GM21786 (cell line): ENCODE measurements around the gene PTH1R.

Experiments used
- ATAC-seq: cut with Tn5 transposase; IDR thresholded peaks from one replicate; pipeline ENCODE4 v1.9.1; 2021; ENCODE audit not compliant: unreplicated experiment

Gene PTH1R

DNA sequence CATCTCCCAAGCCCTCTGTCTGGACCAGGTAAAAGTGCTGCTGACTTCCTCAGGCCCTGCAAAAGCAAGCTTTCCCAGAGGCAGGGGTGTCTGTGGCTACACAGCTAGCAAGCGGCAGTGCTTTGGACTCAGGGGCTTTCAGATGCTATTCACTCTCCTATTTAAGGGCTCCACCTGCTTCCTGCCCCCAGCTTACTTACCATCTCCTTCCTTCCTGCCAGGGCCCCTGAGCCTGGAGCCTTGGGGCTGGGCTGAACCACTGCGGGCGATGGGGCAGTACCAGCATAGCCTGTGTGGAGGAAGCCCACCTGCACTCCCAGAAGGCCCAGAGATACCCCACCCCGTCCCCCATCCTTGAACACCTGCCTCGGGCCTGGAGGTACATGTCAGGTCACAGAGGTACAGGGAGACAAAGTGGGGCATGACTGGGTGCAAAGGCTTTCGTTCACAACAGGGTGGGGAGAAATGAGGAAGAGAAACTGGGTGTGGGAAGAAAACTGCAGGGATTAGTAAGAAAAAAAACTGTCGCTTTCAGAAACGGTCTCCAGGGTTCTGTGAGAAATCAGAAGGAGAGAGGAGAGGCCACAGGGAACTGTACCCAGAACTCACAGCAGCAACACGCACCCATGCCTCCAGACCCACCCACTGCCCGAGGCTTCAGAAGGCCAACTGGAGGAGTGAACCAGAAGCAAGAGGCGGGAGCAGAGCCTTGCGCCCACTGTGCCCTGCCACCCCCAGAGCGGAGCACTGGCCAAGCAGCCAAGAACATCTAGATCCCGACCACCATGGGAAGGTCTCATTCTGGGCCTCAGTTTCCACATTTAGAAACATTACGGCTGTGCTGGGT, 49.6 kb downstream of the PTH1R start:
- ATAC-seq = peak; percentile 47

DNA sequence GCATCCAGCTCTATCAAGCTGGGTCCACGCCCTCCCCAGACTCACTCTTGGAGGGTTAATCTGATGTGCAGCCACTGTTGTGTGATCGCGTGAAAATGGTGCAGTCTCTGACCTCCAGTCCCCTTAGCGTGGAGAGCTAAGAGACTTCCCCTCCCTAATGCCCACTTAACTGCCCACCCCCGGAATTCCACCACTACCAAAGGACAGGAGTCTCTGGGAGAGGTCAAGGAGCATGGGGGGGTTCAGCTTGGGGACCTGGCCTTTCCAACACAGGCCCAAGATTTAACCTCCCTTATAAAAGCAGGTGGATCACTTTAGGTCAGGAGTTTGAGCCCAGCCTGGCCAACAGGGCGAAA, 50.2 kb downstream of the PTH1R start:
- no peak for ATAC-seq

DNA sequence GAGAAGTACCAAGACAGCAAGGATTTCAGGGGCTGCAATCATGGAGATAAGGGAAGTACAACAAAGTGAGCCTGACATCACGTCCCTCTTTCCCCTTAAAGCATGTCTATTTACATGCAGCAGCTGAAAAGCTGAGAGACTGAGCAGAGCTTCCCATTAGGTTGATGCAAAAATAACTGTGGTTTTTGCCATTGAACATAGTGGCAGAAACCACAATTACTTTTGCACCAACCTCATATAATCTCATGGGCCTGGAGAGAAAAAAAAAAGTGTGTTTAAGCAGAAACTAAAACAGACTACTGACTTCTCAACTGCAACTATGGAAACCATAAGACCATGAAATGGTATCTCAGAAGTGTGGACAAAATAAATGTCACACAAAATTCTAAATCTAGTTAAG, 50.8 kb downstream of the PTH1R start:
- ATAC-seq = no peak

DNA sequence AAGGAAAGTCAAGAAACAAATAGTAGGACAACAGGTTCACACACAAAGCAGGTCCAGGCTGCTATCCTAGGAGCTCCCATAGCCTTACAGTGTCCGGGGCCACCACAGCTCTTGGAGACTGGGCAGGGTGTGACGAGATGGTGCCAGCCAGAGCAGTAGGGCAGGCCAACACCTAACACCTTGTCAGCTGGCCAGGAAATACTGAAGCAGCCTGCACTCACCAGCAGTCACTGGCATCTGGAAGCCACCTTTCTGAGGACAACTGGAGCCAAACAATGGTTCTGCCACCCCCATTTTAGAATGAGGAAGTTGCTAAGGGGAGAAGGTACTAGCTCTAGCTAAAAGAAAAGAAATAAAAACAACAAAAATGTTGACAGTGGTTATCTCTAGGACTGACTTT, 51.8 kb downstream of the PTH1R start:
- no peak for ATAC-seq

GRCh38 chr3:46930166-46930944, 52.8 kb downstream of the PTH1R start:
- no peak for ATAC-seq

- no peak for ATAC-seq
These were observed 53.5 kb downstream of the PTH1R start for GRCh38 chr3:46930945-46931403.

GRCh38 chr3:46931631-46932331, 54.3 kb downstream of the PTH1R start:
- no peak for ATAC-seq

GRCh38 chr3:46932455-46933225, 55.1 kb downstream of the PTH1R start:
- ATAC-seq = no peak

- no peak for ATAC-seq
These were observed 55.7 kb downstream of the PTH1R start for GRCh38 chr3:46933261-46933660.

- ATAC-seq = no peak
These were observed 56.6 kb downstream of the PTH1R start for GRCh38 chr3:46934072-46934471.

- ATAC-seq = no peak
These were observed 57.1 kb downstream of the PTH1R start for GRCh38 chr3:46934498-46935167.

DNA sequence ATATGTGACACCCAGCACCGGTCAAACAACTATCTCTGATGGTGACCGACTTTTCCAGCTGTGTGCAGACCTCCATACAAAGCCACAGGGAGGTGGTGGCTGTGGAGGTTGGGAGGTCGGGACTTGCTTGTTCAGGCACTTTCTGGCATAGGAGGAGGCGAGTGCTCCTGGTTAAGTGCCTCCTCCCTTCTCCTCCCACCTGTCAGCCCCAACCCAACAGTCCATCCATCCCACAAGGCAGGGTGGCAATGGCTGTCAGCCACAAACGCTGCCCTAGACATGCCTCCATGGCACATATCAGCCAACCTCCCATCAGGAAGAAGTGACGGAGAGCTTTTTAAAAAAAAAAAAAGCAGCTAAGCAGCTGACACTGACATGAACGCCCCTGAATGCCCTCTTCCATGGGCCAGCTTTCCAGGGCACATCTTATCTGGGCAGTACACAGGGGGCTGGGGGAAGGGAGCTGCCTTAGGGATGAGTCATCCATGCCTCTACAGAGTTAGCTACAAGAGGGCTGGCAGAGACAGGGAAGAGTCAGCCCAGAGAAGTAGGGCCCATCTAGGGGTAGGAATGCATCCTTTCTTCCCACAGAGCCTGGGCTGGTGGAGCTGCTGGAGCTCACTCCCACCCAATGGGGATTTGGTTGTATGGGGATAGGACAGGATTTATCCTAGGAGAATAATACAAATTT, 57.8 kb downstream of the PTH1R start:
- ATAC-seq = no peak

- no peak for ATAC-seq
These were observed 58.6 kb downstream of the PTH1R start for GRCh38 chr3:46935989-46936558.

GRCh38 chr3:46936733-46937250, 59.3 kb downstream of the PTH1R start:
- ATAC-seq = no peak

DNA sequence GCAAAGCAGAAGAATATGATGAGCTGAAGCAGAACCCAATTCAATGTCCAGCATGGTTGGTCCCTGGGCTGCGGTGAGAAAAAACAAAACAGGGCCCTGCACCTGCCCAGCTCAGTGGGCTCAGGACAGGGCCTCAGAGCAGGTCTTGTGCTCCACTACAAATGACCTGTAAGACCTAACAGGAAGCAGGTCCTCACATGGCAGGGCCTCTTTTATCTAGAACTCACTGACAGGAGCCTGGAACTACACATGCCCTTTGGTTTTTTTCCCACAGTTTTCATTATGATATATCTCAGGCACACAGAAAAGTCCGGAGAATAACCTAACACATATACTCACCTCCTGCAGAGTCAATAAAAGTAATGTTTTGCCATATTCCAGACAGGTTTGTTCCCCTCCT, 60.6 kb downstream of the PTH1R start:
- ATAC-seq = no peak

GRCh38 chr3:46939578-46940445, 62.3 kb downstream of the PTH1R start:
- ATAC-seq = no peak

- ATAC-seq = no peak
These were observed 64.6 kb downstream of the PTH1R start for GRCh38 chr3:46942076-46942475.
